Nucleus accumbens (tissue), 56 donors: Measurements from ENCODE around the gene NOD2.

Experiments
- DNase-seq, 56 donors: peaks; one replicate each; lab custom pipeline; 2025; lab: John Stamatoyannopoulos, UW

The NOD2 gene

GRCh38 chr16:50688083-50688482 lies 5.3 kb upstream of the NOD2 start:
- no peak for DNase-seq

- no peak for DNase-seq
These were observed 4.5 kb upstream of the NOD2 start for GRCh38 chr16:50688867-50689266.

GRCh38 chr16:50690177-50690576 lies 3.2 kb upstream of the NOD2 start:
- DNase-seq: no peak

- DNase-seq: no peak
These were observed 785 bp upstream of the NOD2 start for GRCh38 chr16:50692644-50692998.

GRCh38 chr16:50694206-50694605 lies 800 bp downstream of the NOD2 start:
- no peak for DNase-seq

- peak in 1 of 56 donors; percentile 25 for DNase-seq
These were observed 1.9 kb downstream of the NOD2 start for GRCh38 chr16:50695017-50696000.

- DNase-seq: no peak
These were observed 2.7 kb downstream of the NOD2 start for GRCh38 chr16:50696126-50696525.

GRCh38 chr16:50696575-50697420 lies 3.4 kb downstream of the NOD2 start:
- peak in 3 of 56 donors; percentile 18 to 31 (median 23) for DNase-seq

- DNase-seq: no peak
These were observed 4.0 kb downstream of the NOD2 start for GRCh38 chr16:50697421-50697715.

GRCh38 chr16:50697881-50698767 lies 4.7 kb downstream of the NOD2 start:
- DNase-seq: peak in 9 of 56 donors; percentile 7 to 44 (median 28)

GRCh38 chr16:50699326-50700159 lies 6.1 kb downstream of the NOD2 start:
- DNase-seq: no peak

- DNase-seq: no peak
These were observed 9.3 kb downstream of the NOD2 start for GRCh38 chr16:50702725-50703124.

GRCh38 chr16:50704245-50704644 lies 10.8 kb downstream of the NOD2 start:
- DNase-seq: no peak

- DNase-seq: no peak
These were observed 12.2 kb downstream of the NOD2 start for GRCh38 chr16:50705436-50706110.

GRCh38 chr16:50706250-50706649 lies 12.8 kb downstream of the NOD2 start:
- no peak for DNase-seq

GRCh38 chr16:50708373-50709060 lies 15.1 kb downstream of the NOD2 start:
- no peak for DNase-seq

- no peak for DNase-seq
These were observed 15.8 kb downstream of the NOD2 start for GRCh38 chr16:50709061-50709684.

- DNase-seq: no peak
These were observed 16.6 kb downstream of the NOD2 start for GRCh38 chr16:50709980-50710379.
